Retinal pigment epithelial cell (primary cell): ENCODE results near the gene AGBL4.
A peak's percentile ranks its signal among the peaks of the same experiment; 100 is the strongest.

Experiments
- DNase-seq: peaks from one replicate; pipeline ENCODE4 v3.0.0-alpha.2; 2010; ENCODE audit warnings: low read depth
- H3K4me3 ChIP-seq: 2 replicates; pipeline ENCODE4 v1.5.1; 2011; ENCODE audit warnings: mild to moderate bottlenecking, low read length, control low read depth, moderate library complexity
- TF ChIP-seq, protein P1 (sequence below): conservative IDR thresholded peaks from 2 replicates; pipeline ENCODE4 v1.5.1; 2011; ENCODE audit warnings: low read depth, low read length, control low read depth, inconsistent platforms

AGBL4 gene

DNA sequence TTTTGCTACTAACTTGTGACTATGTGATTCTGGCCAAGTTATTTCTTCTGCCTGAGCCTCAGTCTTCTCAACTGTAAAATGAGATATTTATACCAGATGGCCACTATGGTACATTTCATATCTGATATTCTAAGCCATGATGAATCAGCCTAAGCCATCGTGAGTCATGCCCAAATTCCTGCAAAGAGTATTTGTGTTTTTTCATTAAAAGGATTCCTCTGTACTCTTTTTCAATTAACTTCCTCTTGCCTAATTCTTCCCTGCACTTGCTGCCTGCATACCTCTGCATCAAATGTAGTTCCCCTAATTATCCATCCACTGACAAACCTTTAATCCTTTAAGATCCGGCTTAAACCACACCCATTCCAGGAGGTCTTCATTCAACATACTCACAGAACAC lies 672.0 kb downstream of the AGBL4 start:
- DNase-seq: peak; percentile 93
- TF ChIP-seq, protein P1, sequence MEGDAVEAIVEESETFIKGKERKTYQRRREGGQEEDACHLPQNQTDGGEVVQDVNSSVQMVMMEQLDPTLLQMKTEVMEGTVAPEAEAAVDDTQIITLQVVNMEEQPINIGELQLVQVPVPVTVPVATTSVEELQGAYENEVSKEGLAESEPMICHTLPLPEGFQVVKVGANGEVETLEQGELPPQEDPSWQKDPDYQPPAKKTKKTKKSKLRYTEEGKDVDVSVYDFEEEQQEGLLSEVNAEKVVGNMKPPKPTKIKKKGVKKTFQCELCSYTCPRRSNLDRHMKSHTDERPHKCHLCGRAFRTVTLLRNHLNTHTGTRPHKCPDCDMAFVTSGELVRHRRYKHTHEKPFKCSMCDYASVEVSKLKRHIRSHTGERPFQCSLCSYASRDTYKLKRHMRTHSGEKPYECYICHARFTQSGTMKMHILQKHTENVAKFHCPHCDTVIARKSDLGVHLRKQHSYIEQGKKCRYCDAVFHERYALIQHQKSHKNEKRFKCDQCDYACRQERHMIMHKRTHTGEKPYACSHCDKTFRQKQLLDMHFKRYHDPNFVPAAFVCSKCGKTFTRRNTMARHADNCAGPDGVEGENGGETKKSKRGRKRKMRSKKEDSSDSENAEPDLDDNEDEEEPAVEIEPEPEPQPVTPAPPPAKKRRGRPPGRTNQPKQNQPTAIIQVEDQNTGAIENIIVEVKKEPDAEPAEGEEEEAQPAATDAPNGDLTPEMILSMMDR: no peak

DNA sequence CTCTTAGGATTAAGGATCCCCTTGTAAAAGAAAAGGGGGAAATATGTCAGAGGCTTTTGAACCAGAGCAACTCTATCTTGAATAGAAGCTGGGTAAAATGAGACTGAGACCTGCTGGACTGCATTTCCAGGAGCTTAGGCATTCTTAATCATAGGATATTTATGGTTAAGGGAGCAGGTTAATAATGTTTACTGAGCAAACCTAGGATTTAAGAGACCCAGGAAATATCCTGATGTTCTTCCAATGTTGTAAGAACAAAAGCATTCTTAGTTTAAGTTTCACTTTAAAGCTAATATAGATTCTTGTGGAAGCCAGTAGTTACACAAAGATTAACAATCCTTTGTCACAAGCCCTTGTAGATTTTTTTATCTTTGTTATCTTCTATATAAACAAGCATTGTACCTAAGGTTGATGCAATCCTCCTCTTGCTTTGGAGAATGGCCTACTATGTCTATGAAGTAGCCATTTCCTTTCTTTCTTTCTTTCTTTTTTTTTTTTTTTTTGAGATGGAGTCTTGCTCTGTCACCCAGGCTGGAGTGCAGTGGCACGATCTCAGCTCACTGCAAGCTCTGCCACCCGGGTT lies 676.9 kb downstream of the AGBL4 start:
- H3K4me3 ChIP-seq: no peak overlapping the region
- DNase-seq: no peak
- TF ChIP-seq, protein P1: no peak

More for the DNA sequence above, 672.0 kb downstream of the AGBL4 start:
- H3K4me3 ChIP-seq: no peak overlapping the region

DNA sequence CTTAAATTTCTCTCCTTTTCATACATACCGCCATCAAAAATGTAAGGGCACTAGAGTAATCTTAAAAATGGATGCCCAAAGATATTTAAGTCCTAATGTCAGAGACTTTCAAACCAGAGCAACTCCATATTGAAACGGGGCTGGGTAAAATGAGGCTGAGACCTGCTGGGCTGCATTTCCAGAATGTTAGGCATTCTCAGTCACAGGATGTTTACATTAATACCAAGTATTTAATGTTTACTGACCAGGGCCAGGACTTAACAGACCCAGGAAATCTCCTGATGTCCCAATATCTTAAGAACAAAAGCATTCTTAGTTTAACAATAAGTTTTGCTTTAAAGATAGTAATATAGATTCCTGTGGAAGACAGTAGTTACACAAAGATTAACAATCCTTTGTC lies 683.2 kb downstream of the AGBL4 start:
- DNase-seq: no peak
- no peak overlapping the region for H3K4me3 ChIP-seq
- TF ChIP-seq, protein P1: no peak

DNA sequence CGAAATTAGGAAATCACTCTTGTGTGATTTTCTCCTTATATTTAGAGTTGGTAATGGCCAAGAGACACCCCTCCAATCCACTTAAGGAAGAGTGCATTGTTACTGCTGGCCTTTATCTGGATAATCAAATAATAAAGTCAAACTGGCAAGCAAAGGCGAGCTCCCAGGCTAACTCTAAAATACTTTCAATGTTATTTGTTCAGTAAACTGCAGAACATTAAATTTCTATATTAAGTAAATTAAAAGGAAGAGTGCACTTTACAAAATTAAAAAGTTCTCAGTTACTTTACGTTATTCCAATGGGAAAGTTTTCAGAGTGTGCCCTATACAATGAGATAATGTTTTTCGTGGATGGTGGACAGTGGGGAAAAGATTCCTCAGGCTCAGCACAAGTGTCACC lies 684.7 kb downstream of the AGBL4 start:
- TF ChIP-seq, protein P1: no peak
- DNase-seq: no peak
- H3K4me3 ChIP-seq: no peak overlapping the region

DNA sequence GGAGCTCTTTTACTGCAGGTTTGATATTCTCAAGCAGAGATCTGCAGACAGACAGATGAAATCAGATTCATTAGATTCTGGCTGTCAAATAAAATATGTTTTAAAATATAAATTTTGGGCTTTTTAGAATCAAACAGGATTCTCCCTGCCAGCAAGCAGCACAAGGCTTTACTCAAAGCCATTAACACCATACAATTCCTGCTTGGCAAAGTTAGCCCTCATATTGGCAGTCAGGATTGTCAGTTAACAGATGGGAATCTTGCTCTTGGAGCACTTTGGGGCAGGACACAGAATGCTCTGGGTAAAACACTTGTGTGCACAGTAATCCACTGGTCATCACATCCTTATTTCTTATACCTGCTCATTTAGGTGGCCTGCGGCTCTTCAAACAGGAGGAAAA lies 686.5 kb downstream of the AGBL4 start:
- TF ChIP-seq, protein P1: no peak
- no peak for DNase-seq
- no peak overlapping the region for H3K4me3 ChIP-seq

DNA sequence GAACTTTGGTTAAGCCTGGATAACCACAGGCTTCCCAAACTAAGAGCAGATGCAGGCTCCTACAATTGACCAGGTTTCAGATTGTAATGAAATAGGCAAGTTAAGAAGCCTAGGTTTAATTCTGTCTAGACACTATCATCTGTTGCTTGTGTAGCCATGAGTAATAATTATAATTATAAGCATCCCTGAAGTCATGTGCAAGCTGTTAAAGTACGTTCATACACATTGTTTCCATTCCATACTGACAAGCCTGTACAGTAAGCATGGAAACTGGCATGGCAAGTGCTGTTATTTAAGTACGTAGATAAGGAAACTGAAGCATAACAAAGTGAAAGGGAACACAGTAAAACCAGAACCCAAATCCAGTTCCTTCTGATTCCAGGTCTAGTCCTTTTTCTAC lies 689.8 kb downstream of the AGBL4 start:
- peak; percentile 98 for DNase-seq
- H3K4me3 ChIP-seq: no peak overlapping the region
- TF ChIP-seq, protein P1: no peak

DNA sequence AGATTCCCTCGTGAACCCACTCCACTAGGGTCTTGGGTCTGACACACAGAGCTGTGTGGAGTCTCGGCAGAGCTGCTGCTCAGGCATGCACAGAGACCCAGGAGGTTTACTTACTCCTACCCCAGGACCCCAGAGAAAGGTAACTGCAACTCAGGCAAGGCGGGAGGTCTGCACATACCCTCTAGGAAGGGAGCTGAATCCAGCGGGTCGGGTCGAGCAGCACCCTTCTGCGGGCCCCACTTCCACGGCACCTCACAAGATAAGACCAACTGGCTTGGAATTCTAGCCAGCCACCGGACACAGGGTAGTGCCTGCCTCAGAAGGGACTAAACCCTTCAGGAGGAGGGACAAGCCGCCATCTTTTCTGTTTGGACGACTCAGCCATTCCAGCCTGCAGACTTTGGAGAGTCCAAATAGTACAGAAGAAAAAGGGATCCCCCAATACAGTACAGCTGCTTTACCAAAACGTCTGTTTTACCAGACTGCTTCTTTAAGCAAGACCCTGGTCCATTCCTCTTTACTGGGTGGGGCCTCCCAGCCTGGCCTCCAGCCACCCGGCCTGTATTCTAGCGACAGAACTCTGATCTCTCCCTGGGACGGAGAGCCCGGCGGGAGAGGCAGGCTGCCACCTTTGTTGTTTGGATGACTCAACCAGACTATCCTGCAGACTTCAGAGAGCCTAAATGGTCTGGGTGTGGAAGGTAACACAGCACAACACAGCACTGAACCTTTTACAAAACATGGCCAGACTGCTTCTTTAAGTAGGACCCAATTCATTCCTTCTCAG lies 692.5 kb downstream of the AGBL4 start:
- H3K4me3 ChIP-seq: no peak overlapping the region
- TF ChIP-seq, protein P1: no peak
- DNase-seq: no peak
